ENCODE data around the gene CHD9.

DNA sequence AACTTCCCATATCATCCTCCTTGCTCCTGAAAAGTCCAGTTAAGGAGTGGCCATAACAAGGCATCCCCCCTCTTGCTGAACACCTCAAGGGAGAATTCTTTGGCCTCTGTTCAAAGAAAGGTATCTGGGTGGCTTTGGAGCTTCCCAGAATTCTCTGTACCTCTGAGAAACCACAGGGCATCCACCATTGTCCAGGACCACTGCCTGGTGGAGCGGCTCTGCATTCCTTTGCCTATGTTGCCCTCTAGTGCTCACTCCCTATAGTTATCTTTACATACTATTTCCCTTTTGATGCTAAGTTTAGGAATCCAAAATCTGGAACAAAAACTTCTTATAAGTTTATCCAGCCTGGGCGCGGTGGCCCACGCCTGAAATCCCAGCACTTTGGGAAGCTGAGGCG is 32.4 kb upstream of the CHD9 start:
- TF ChIP-seq POLR2A (IDR thresholded peaks at IDR 0.05; ENCODE audit: low read depth): no peak
- TF ChIP-seq, protein P1, sequence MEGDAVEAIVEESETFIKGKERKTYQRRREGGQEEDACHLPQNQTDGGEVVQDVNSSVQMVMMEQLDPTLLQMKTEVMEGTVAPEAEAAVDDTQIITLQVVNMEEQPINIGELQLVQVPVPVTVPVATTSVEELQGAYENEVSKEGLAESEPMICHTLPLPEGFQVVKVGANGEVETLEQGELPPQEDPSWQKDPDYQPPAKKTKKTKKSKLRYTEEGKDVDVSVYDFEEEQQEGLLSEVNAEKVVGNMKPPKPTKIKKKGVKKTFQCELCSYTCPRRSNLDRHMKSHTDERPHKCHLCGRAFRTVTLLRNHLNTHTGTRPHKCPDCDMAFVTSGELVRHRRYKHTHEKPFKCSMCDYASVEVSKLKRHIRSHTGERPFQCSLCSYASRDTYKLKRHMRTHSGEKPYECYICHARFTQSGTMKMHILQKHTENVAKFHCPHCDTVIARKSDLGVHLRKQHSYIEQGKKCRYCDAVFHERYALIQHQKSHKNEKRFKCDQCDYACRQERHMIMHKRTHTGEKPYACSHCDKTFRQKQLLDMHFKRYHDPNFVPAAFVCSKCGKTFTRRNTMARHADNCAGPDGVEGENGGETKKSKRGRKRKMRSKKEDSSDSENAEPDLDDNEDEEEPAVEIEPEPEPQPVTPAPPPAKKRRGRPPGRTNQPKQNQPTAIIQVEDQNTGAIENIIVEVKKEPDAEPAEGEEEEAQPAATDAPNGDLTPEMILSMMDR (IDR thresholded peaks at IDR 0.05): peak; percentile 32 to 46 (median 36)
- TF ChIP-seq POLR2AphosphoS5 (IDR thresholded peaks at IDR 0.05): no peak
